Measurements from ENCODE around the gene OAS3.

GRCh38 chr12:112967306-112967705 lies 29.0 kb downstream of the OAS3 start:
- TF ChIP-seq PREB (CRISPR knock-in tag; IDR thresholded peaks at IDR 0.05; ENCODE audit: borderline replicate concordance): no peak
- no peak for TF ChIP-seq KAT7 (CRISPR knock-in tag; IDR thresholded peaks at IDR 0.05; ENCODE audit: borderline replicate concordance)
- TF ChIP-seq CTCF (IDR thresholded peaks at IDR 0.05): no peak
- no peak for TF ChIP-seq MAX (CRISPR knock-in tag; IDR thresholded peaks at IDR 0.05)
- TF ChIP-seq USF2 (CRISPR knock-in tag; IDR thresholded peaks at IDR 0.05): no peak

All from WTC11 (cell line).